ENCODE results near the gene NKX6-2.

DNA sequence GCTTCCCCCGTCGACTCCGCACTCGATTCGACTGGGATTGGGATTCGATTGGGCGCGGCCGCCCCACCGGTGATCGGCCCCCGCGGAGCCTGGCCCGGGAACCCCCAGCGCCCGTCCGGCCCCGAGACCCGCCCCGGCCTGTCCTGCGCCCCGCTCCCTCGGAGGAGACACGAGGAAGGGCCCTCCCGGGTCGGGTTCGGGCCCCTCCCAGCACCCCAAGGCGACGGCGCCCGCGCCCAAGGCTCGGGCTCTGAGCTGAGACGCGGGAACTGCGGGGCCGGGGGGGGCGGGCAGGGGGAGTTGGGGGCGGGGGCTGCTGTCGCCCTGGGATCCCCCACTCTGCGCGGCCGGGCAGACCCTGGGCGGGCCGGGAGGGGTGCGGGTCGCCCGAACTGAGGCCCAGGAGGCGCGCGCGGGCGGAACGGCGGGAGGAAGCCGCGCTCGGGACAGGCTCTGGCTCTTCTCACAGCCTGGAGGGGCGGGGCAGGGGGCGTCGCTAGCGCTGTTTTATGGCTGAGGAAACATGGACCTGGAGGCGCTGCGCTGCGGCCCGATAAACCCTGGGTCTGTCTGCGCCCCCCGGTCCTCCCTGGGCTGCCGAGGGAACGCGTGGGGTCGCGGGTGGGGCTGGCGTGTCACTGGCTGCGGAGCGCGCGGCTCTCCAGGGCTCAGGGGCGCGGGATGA lies 1.7 kb upstream of the NKX6-2 start:
- TF ChIP-seq EZH2 (IDR thresholded peaks at IDR 0.05; ENCODE audit: insufficient read depth, poor library complexity, severe bottlenecking) (no peak), EZH2phosphoT487 (IDR thresholded peaks at IDR 0.05; ENCODE audit: insufficient read depth, low read depth) (no peak)

Data from GM23248 (cell line).